Keratinocyte (primary cell): ENCODE data around the gene KDR. TPM values are rescaled to one million over a fixed set of nuclear protein-coding genes. Genes with fewer than 3 reads are reported as not detected.

Experiments used
- DNase-seq: peaks from one replicate; pipeline ENCODE4 v3.0.0-alpha.2; 2011; ENCODE audit warnings: low read depth, missing footprints, low spot score
- FAIRE-seq: peaks from 2 replicates; lab custom pipeline; 2011; peaks lifted over from hg19 to GRCh38; lab: Jason Lieb, UNC
- H2AFZ ChIP-seq: 2 replicates; pipeline ENCODE4 v1.6.0; 2012; ENCODE audit warnings: low read length, control low read depth, inconsistent platforms; ENCODE audit not compliant: control insufficient read depth
- H3K27ac ChIP-seq: 2 replicates; pipeline ENCODE4 v1.5.1; 2011; ENCODE audit warnings: low read length; ENCODE audit not compliant: control insufficient read depth, insufficient read depth
- H3K27me3 ChIP-seq: 3 replicates; pipeline ENCODE4 v1.6.0; 2011; ENCODE audit warnings: low read length; ENCODE audit not compliant: control insufficient read depth, insufficient read depth; ENCODE audit errors: extremely low read depth
- H3K36me3 ChIP-seq, 2 experiments: 2 replicates in 1 of 2; 3 replicates in 1 of 2; pipeline ENCODE4 v1.5.1; 2011; ENCODE audit warnings: low read length in 2 of 2, mild to moderate bottlenecking in 1 of 2; ENCODE audit not compliant: control insufficient read depth in 2 of 2, insufficient read depth in 2 of 2; ENCODE audit errors: extremely low read depth in 1 of 2
- H3K4me1 ChIP-seq: 3 replicates; pipeline ENCODE4 v1.5.1; 2011; ENCODE audit warnings: low read length; ENCODE audit not compliant: control insufficient read depth, insufficient read depth; ENCODE audit errors: extremely low read depth
- H3K4me2 ChIP-seq: 3 replicates; pipeline ENCODE4 v1.6.0; 2011; ENCODE audit warnings: low read depth, low read length; ENCODE audit not compliant: control insufficient read depth, insufficient read depth; ENCODE audit errors: extremely low read depth
- H3K4me3 ChIP-seq, 3 experiments: fragments of 200-600 bp in 1 of 3; sonication (generic) in 1 of 3; 2 replicates in 2 of 3; 3 replicates in 1 of 3; pipeline ENCODE4 v1.5.1; 2011 to 2016; ENCODE audit warnings: low read length in 3 of 3, mild to moderate bottlenecking in 3 of 3, control low read depth in 2 of 3, inconsistent platforms in 1 of 3, low read depth in 1 of 3, mixed read lengths in 1 of 3, mixed run types in 1 of 3, moderate library complexity in 1 of 3; ENCODE audit not compliant: control insufficient read depth in 2 of 3, insufficient read depth in 2 of 3; ENCODE audit errors: extremely low read depth in 1 of 3
- H3K79me2 ChIP-seq: 2 replicates; pipeline ENCODE4 v1.6.0; 2012; ENCODE audit warnings: low read length; ENCODE audit not compliant: control insufficient read depth, insufficient read depth
- H3K9ac ChIP-seq: 3 replicates; pipeline ENCODE4 v1.6.0; 2011; ENCODE audit warnings: low read length; ENCODE audit not compliant: control insufficient read depth, insufficient read depth; ENCODE audit errors: extremely low read depth
- H3K9me1 ChIP-seq: 3 replicates; pipeline ENCODE4 v1.6.0; 2011; ENCODE audit warnings: low read length; ENCODE audit not compliant: control insufficient read depth, insufficient read depth; ENCODE audit errors: extremely low read depth
- H3K9me3 ChIP-seq: 2 replicates; pipeline ENCODE4 v1.5.1; 2012; ENCODE audit warnings: low read depth, low read length; ENCODE audit not compliant: control insufficient read depth
- H4K20me1 ChIP-seq: 3 replicates; pipeline ENCODE4 v1.6.0; 2011; ENCODE audit warnings: low read length; ENCODE audit not compliant: control insufficient read depth, insufficient read depth; ENCODE audit errors: extremely low read depth
- EZH2 ChIP-seq: IDR thresholded peaks from one replicate; pipeline ENCODE4 v1.6.1; 2012; ENCODE audit warnings: inconsistent platforms, mild to moderate bottlenecking, low read length, moderate library complexity
- dilution Hi-C: fragments of 300-500 bp; cut with MboI; formaldehyde crosslinking; loops from one replicate; pipeline ENCODE4 v1.7.0; 2020; ENCODE audit warnings: low sequenced_read_pairs; ENCODE audit not compliant: extremely low pct_ligation_motif_present
- polyA plus RNA-seq, 5 experiments: library from polyadenylated mRNA; depleted of rRNA in 3 of 5; stranded (reverse) in 3 of 5; stranded (forward) in 1 of 5; unstranded in 1 of 5; fragments of >200 nt; gene quantifications; 1 replicate in 1 of 5; 2 replicates in 3 of 5; 3 replicates in 1 of 5; pipeline versions ENCODE4 v1.2.1 to v1.2.3, GENCODE V29; 2011 to 2012; ENCODE audit warnings: missing spikeins in 2 of 5, low read depth in 1 of 5, low replicate concordance in 1 of 5
- TF ChIP-seq, protein P1 (sequence below), 3 experiments: IDR thresholded peaks in 1 of 3; conservative IDR thresholded peaks in 1 of 3; optimal IDR thresholded peaks in 1 of 3; 2 replicates in 2 of 3; 3 replicates in 1 of 3; pipeline versions ENCODE3 to v1.5.1; 2011; ENCODE audit warnings: low read length in 3 of 3, mild to moderate bottlenecking in 3 of 3, moderate library complexity in 2 of 3, control low read depth in 1 of 3, inconsistent platforms in 1 of 3; ENCODE audit not compliant: insufficient read depth in 2 of 3; ENCODE audit errors: extremely low read depth in 1 of 3

KDR gene
- polyA plus RNA-seq, 1 donor (not counting 4 experiments of a cell fraction or from before 2014, with no cell fraction given): not detected

DNA sequence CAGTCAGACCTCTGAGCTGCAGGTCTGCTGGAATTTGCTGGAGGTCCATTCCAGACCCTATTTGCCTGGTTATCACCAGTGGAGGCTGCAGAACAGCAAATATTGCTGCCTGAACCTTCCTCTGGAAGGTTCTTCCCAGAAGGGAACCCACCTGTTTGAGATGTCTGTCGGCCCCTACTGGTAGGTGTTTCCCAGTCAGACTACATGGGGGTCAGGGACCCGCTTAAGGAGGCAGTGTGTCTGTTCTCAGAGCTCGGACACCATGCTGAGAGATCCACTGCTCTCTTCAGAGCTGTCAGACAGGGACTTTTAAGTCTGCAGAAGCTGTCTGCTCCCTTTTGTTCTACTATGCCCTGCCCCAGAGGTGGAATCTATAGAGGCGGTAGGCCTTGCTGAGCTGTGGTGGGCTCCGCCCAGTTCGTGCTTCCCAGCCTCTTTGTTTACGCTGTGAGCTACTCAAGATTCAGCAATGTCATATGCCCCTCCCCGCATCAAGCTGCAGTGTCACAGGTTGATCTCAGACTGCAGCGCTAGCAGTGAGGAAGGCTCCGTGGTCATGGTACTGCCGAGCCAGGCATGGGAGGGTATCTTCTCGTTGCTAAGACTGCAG is 44.1 kb upstream of the KDR start:
- Histone ChIP-seq H3K9ac (no peak overlapping the region), H3K27me3 (peaks cover 4% of the 10 kb centered on the region), H3K4me2 (no peak overlapping the region), H3K27ac (no peak overlapping the region), H3K36me3 (no peaks in the 10 kb centered on the region), H3K9me3 (no peaks in the 10 kb centered on the region), H2AFZ (no peak overlapping the region), H3K4me1 (peaks cover 12% of the 10 kb centered on the region), H3K79me2 (no peaks in the 10 kb centered on the region), H3K4me3 (no peak overlapping the region), H3K9me1 (no peaks in the 10 kb centered on the region), H4K20me1 (no peaks in the 10 kb centered on the region)
- DNase-seq: no peak
- no peak for FAIRE-seq
- TF ChIP-seq EZH2: no peak
- TF ChIP-seq, protein P1, sequence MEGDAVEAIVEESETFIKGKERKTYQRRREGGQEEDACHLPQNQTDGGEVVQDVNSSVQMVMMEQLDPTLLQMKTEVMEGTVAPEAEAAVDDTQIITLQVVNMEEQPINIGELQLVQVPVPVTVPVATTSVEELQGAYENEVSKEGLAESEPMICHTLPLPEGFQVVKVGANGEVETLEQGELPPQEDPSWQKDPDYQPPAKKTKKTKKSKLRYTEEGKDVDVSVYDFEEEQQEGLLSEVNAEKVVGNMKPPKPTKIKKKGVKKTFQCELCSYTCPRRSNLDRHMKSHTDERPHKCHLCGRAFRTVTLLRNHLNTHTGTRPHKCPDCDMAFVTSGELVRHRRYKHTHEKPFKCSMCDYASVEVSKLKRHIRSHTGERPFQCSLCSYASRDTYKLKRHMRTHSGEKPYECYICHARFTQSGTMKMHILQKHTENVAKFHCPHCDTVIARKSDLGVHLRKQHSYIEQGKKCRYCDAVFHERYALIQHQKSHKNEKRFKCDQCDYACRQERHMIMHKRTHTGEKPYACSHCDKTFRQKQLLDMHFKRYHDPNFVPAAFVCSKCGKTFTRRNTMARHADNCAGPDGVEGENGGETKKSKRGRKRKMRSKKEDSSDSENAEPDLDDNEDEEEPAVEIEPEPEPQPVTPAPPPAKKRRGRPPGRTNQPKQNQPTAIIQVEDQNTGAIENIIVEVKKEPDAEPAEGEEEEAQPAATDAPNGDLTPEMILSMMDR (optimal IDR thresholded peaks at IDR 0.05 in 1 of 3, IDR thresholded peaks at IDR 0.05 in 1 of 3, conservative IDR thresholded peaks at IDR 0.05 in 1 of 3; ENCODE audit: extremely low read depth in 1 of 3, insufficient read depth in 2 of 3, low read length in 3 of 3): no peak
- dilution Hi-C loops: no loop called here

DNA sequence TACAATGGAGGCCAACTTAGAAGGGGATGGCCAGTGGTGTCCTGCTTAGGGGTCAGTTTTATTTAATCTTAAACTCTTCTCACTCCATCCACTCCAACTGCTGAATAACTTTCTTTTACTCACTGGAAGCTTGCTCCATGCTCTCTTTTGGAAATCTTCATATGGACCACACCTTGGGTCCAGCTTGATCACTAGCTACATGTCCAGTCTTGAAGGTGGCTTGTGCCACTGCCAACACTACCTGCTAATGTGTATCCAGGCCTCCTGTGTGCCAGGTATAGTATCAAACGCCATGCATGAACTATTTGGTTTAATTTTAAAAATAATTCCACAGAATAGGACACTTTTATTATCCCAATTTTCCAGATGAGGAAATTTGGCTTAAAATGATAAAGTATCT is 37.0 kb upstream of the KDR start:
- no peak for DNase-seq
- TF ChIP-seq, protein P1 (optimal IDR thresholded peaks at IDR 0.05 in 1 of 3, IDR thresholded peaks at IDR 0.05 in 1 of 3, conservative IDR thresholded peaks at IDR 0.05 in 1 of 3; ENCODE audit: extremely low read depth in 1 of 3, insufficient read depth in 2 of 3, low read length in 3 of 3): no peak
- TF ChIP-seq EZH2: no peak
- no peaks in the 10 kb centered on the region for H3K4me1 ChIP-seq
- H3K36me3 ChIP-seq: no peaks in the 10 kb centered on the region
- H4K20me1 ChIP-seq: no peaks in the 10 kb centered on the region
- FAIRE-seq: no peak
- H3K79me2 ChIP-seq: no peaks in the 10 kb centered on the region
- dilution Hi-C loops: no loop called here
- H3K9me1 ChIP-seq: no peaks in the 10 kb centered on the region
- no peaks in the 10 kb centered on the region for H3K9me3 ChIP-seq
- H3K27ac ChIP-seq: no peak overlapping the region
- peaks cover 8% of the 10 kb centered on the region for H3K27me3 ChIP-seq
- H3K4me2 ChIP-seq: no peak overlapping the region
- no peak overlapping the region for H3K9ac ChIP-seq
- H3K4me3 ChIP-seq: no peak overlapping the region
- H2AFZ ChIP-seq: no peak overlapping the region
